IPS-18c (cell line): ENCODE data around the gene NPEPL1.
"Not testable (repeated sequence)": the region's sequence is repeated elsewhere in the genome, so short reads cannot be mapped to it uniquely, and the experiment has no call there.

Experiments
- H3K4me3 ChIP-seq: 2 replicates; pipeline ENCODE4 v1.7.0; 2013; ENCODE audit warnings: low read depth, mild to moderate bottlenecking, low read length, moderate library complexity; ENCODE audit not compliant: insufficient read depth
- H3K9me3 ChIP-seq: one replicate; pipeline ENCODE4 v1.6.1; 2013; ENCODE audit warnings: mild to moderate bottlenecking, low read length, moderate library complexity; ENCODE audit not compliant: control insufficient read depth, insufficient read depth

NPEPL1 gene

GRCh38 chr20:58740356-58741308 is 48.0 kb downstream of the NPEPL1 start:
- H3K9me3 ChIP-seq: no peaks in the 10 kb centered on the region
- H3K4me3 ChIP-seq: no peak overlapping the region

GRCh38 chr20:58741384-58741783 is 48.8 kb downstream of the NPEPL1 start:
- H3K9me3 ChIP-seq: no peaks in the 10 kb centered on the region
- H3K4me3 ChIP-seq: no peak overlapping the region

GRCh38 chr20:58742668-58743566 is 50.3 kb downstream of the NPEPL1 start:
- Histone ChIP-seq H3K9me3 (no peaks in the 10 kb centered on the region), H3K4me3 (no peak overlapping the region)

- no peaks in the 10 kb centered on the region for H3K9me3 ChIP-seq
- H3K4me3 ChIP-seq: no peak overlapping the region
These were observed 51.4 kb downstream of the NPEPL1 start for GRCh38 chr20:58743929-58744534.

GRCh38 chr20:58744836-58745235 is 52.2 kb downstream of the NPEPL1 start:
- H3K4me3 ChIP-seq: no peak overlapping the region
- no peaks in the 10 kb centered on the region for H3K9me3 ChIP-seq

- Histone ChIP-seq H3K4me3 (no peak overlapping the region), H3K9me3 (no peaks in the 10 kb centered on the region)
These were observed 52.8 kb downstream of the NPEPL1 start for GRCh38 chr20:58745391-58745790.

GRCh38 chr20:58746620-58747019 is 54.0 kb downstream of the NPEPL1 start:
- no peak overlapping the region for H3K4me3 ChIP-seq

GRCh38 chr20:58747211-58747610 is 54.6 kb downstream of the NPEPL1 start:
- Histone ChIP-seq H3K4me3 (no peak overlapping the region), H3K9me3 (no peaks in the 10 kb centered on the region)

More at GRCh38 chr20:58746620-58747019, 54.0 kb downstream of the NPEPL1 start:
- H3K9me3 ChIP-seq: no peaks in the 10 kb centered on the region

- H3K4me3 ChIP-seq: no peak overlapping the region
- no peaks in the 10 kb centered on the region for H3K9me3 ChIP-seq
These were observed 56.0 kb downstream of the NPEPL1 start for GRCh38 chr20:58748618-58749017.

- H3K4me3 ChIP-seq: no peak overlapping the region
- no peaks in the 10 kb centered on the region for H3K9me3 ChIP-seq
These were observed 56.6 kb downstream of the NPEPL1 start for GRCh38 chr20:58749098-58749769.

GRCh38 chr20:58749979-58750378 is 57.4 kb downstream of the NPEPL1 start:
- no peaks in the 10 kb centered on the region for H3K9me3 ChIP-seq
- no peak overlapping the region for H3K4me3 ChIP-seq

- H3K9me3 ChIP-seq, H3K4me3 ChIP-seq: not testable (repeated sequence)
These were observed 58.1 kb downstream of the NPEPL1 start for GRCh38 chr20:58750706-58751105.

- H3K4me3 ChIP-seq: no peak overlapping the region
These were observed 59.4 kb downstream of the NPEPL1 start for GRCh38 chr20:58751979-58752378.

GRCh38 chr20:58752565-58752964 is 60.0 kb downstream of the NPEPL1 start:
- Histone ChIP-seq H3K9me3 (no peaks in the 10 kb centered on the region), H3K4me3 (no peak overlapping the region)

More at GRCh38 chr20:58751979-58752378, 59.4 kb downstream of the NPEPL1 start:
- H3K9me3 ChIP-seq: no peaks in the 10 kb centered on the region

GRCh38 chr20:58753267-58753921 is 60.8 kb downstream of the NPEPL1 start:
- Histone ChIP-seq H3K9me3 (no peaks in the 10 kb centered on the region), H3K4me3 (no peak overlapping the region)

- no peak overlapping the region for H3K4me3 ChIP-seq
- H3K9me3 ChIP-seq: no peaks in the 10 kb centered on the region
These were observed 61.4 kb downstream of the NPEPL1 start for GRCh38 chr20:58753922-58754551.
